ENCODE results near the gene PTPN18. TPM values are rescaled to one million over a fixed set of nuclear protein-coding genes. Genes with fewer than 3 reads are reported as not detected.

The PTPN18 gene
- polyA plus RNA-seq, 4 donors, result 58.6 to 105 (median 66.5) TPM

- FAIRE-seq (no peak), DNase-seq (peak; percentile 87 to 95)
- WGBS, 3 donors, result 0 to 3% (median 1%) methylated on average over 60 to 81 of the region's 81 CpGs
- Histone ChIP-seq H3K36me3 (ENCODE audit: control insufficient read depth in 3 of 3, insufficient read depth in 2 of 3, low read depth in 1 of 3, low read length in 3 of 3) (peaks cover 0 to 38% (median 2%) of the 10 kb centered on the region in 3 donors), H3K4me3 (ENCODE audit: low read depth in 1 of 3, low read length in 3 of 3) (peak overlapping the region; percentile 63 to 73 (median 70)), H3K9me3 (ENCODE audit: control insufficient read depth in 2 of 2, insufficient read depth in 1 of 2, low read depth in 1 of 2, low read length in 1 of 2) (no peaks in the 10 kb centered on the region), H3K27me3 (ENCODE audit: control insufficient read depth in 3 of 3, insufficient read depth in 3 of 3, low read length in 3 of 3) (no peaks in the 10 kb centered on the region), H3K4me1 (ENCODE audit: control insufficient read depth in 3 of 3, insufficient read depth in 2 of 3, low read depth in 1 of 3, low read length in 2 of 3) (peaks cover 0 to 10% (median 3%) of the 10 kb centered on the region in 3 donors), H3K27ac (ENCODE audit: low read depth in 1 of 3, low read length in 2 of 3) (peak overlapping the region; percentile 45 to 91 (median 52))
These were observed 16.4 kb downstream of the PTPN18 start for GRCh38 chr2:130372055-130372832.

GRCh38 chr2:130372833-130373807 is 17.3 kb downstream of the PTPN18 start:
- Histone ChIP-seq H3K27ac (ENCODE audit: low read depth in 1 of 3, low read length in 2 of 3) (peak overlapping the region; percentile 45 to 91 (median 52)), H3K4me3 (ENCODE audit: low read depth in 1 of 3, low read length in 3 of 3) (peak overlapping the region; percentile 63 to 73 (median 70)), H3K4me1 (ENCODE audit: control insufficient read depth in 3 of 3, insufficient read depth in 2 of 3, low read depth in 1 of 3, low read length in 2 of 3) (peaks cover 0 to 10% (median 3%) of the 10 kb centered on the region in 3 donors), H3K36me3 (ENCODE audit: control insufficient read depth in 3 of 3, insufficient read depth in 2 of 3, low read depth in 1 of 3, low read length in 3 of 3) (peaks cover 0 to 38% (median 2%) of the 10 kb centered on the region in 3 donors), H3K9me3 (ENCODE audit: control insufficient read depth in 2 of 2, insufficient read depth in 1 of 2, low read depth in 1 of 2, low read length in 1 of 2) (no peaks in the 10 kb centered on the region), H3K27me3 (ENCODE audit: control insufficient read depth in 3 of 3, insufficient read depth in 3 of 3, low read length in 3 of 3) (no peaks in the 10 kb centered on the region)
- 45 to 57% (median 52%) methylated on average over 23 to 24 of the region's 24 CpGs for WGBS, 3 donors
- FAIRE-seq (no peak), DNase-seq (no peak)

GRCh38 chr2:130373808-130374365 is 18.0 kb downstream of the PTPN18 start:
- DNase-seq (no peak), FAIRE-seq (no peak)
- Histone ChIP-seq H3K9me3 (ENCODE audit: control insufficient read depth in 2 of 2, insufficient read depth in 1 of 2, low read depth in 1 of 2, low read length in 1 of 2) (no peaks in the 10 kb centered on the region), H3K4me3 (ENCODE audit: low read depth in 1 of 3, low read length in 3 of 3) (peak overlapping the region in 1 of 3 donors; percentile 70), H3K4me1 (ENCODE audit: control insufficient read depth in 3 of 3, insufficient read depth in 2 of 3, low read depth in 1 of 3, low read length in 2 of 3) (peaks cover 0 to 10% (median 3%) of the 10 kb centered on the region in 3 donors), H3K27me3 (ENCODE audit: control insufficient read depth in 3 of 3, insufficient read depth in 3 of 3, low read length in 3 of 3) (no peaks in the 10 kb centered on the region), H3K27ac (ENCODE audit: low read depth in 1 of 3, low read length in 2 of 3) (no peak overlapping the region), H3K36me3 (ENCODE audit: control insufficient read depth in 3 of 3, insufficient read depth in 2 of 3, low read depth in 1 of 3, low read length in 3 of 3) (peaks cover 0 to 36% (median 2%) of the 10 kb centered on the region in 3 donors)
- 93 to 97% (median 95%) methylated on average over 3 of the region's 3 CpGs for WGBS, 3 donors

GRCh38 chr2:130374587-130375290 is 18.9 kb downstream of the PTPN18 start:
- DNase-seq (no peak), FAIRE-seq (no peak)
- 80 to 85% (median 82%) methylated on average over 9 of the region's 9 CpGs for WGBS, 3 donors
- Histone ChIP-seq H3K9me3 (ENCODE audit: control insufficient read depth in 2 of 2, insufficient read depth in 1 of 2, low read depth in 1 of 2, low read length in 1 of 2) (no peaks in the 10 kb centered on the region), H3K27ac (ENCODE audit: low read depth in 1 of 3, low read length in 2 of 3) (no peak overlapping the region), H3K27me3 (ENCODE audit: control insufficient read depth in 3 of 3, insufficient read depth in 3 of 3, low read length in 3 of 3) (no peaks in the 10 kb centered on the region), H3K4me3 (ENCODE audit: low read depth in 1 of 3, low read length in 3 of 3) (no peak overlapping the region), H3K36me3 (ENCODE audit: control insufficient read depth in 3 of 3, insufficient read depth in 2 of 3, low read depth in 1 of 3, low read length in 3 of 3) (peaks cover 0 to 35% (median 2%) of the 10 kb centered on the region in 3 donors), H3K4me1 (ENCODE audit: control insufficient read depth in 3 of 3, insufficient read depth in 2 of 3, low read depth in 1 of 3, low read length in 2 of 3) (peaks cover 0 to 10% (median 3%) of the 10 kb centered on the region in 3 donors)

GRCh38 chr2:130375291-130376266 is 19.7 kb downstream of the PTPN18 start:
- DNase-seq (no peak), FAIRE-seq (no peak)
- no peak overlapping the region for H3K4me3 ChIP-seq (ENCODE audit: low read depth in 1 of 3, low read length in 3 of 3)
- peaks cover 0 to 10% (median 3%) of the 10 kb centered on the region in 3 donors for H3K4me1 ChIP-seq (ENCODE audit: control insufficient read depth in 3 of 3, insufficient read depth in 2 of 3, low read depth in 1 of 3, low read length in 2 of 3)
- H3K36me3 ChIP-seq (ENCODE audit: control insufficient read depth in 3 of 3, insufficient read depth in 2 of 3, low read depth in 1 of 3, low read length in 3 of 3), result peaks cover 0 to 27% (median 0%) of the 10 kb centered on the region in 3 donors
- no peaks in the 10 kb centered on the region for H3K27me3 ChIP-seq (ENCODE audit: control insufficient read depth in 3 of 3, insufficient read depth in 3 of 3, low read length in 3 of 3)
- no peaks in the 10 kb centered on the region for H3K9me3 ChIP-seq (ENCODE audit: control insufficient read depth in 2 of 2, insufficient read depth in 1 of 2, low read depth in 1 of 2, low read length in 1 of 2)
- H3K27ac ChIP-seq (ENCODE audit: low read depth in 1 of 3, low read length in 2 of 3), result no peak overlapping the region
- 87 to 93% (median 88%) methylated on average over 19 of the region's 19 CpGs for WGBS, 3 donors

GRCh38 chr2:130376433-130377293 is 20.8 kb downstream of the PTPN18 start:
- no peaks in the 10 kb centered on the region for H3K27me3 ChIP-seq (ENCODE audit: control insufficient read depth in 3 of 3, insufficient read depth in 3 of 3, low read length in 3 of 3)
- no peak overlapping the region for H3K4me3 ChIP-seq (ENCODE audit: low read depth in 1 of 3, low read length in 3 of 3)
- no peak overlapping the region for H3K27ac ChIP-seq (ENCODE audit: low read depth in 1 of 3, low read length in 2 of 3)
- H3K4me1 ChIP-seq (ENCODE audit: control insufficient read depth in 3 of 3, insufficient read depth in 2 of 3, low read depth in 1 of 3, low read length in 2 of 3), result peaks cover 0 to 6% (median 3%) of the 10 kb centered on the region in 3 donors
- FAIRE-seq (no peak), DNase-seq (no peak)
- WGBS, 3 donors, result 67 to 78% (median 72%) methylated on average over 11 of the region's 11 CpGs
- peaks cover 0 to 21% (median 0%) of the 10 kb centered on the region in 3 donors for H3K36me3 ChIP-seq (ENCODE audit: control insufficient read depth in 3 of 3, insufficient read depth in 2 of 3, low read depth in 1 of 3, low read length in 3 of 3)
- H3K9me3 ChIP-seq (ENCODE audit: control insufficient read depth in 2 of 2, insufficient read depth in 1 of 2, low read depth in 1 of 2, low read length in 1 of 2), result no peaks in the 10 kb centered on the region
